GM19025 (cell line): ENCODE measurements around the gene KPNA6.

Source experiments
- ATAC-seq: cut with Tn5 transposase; IDR thresholded peaks from one replicate; pipeline ENCODE4 v1.9.1; 2021; ENCODE audit warnings: mild to moderate bottlenecking, low read depth, moderate library complexity; ENCODE audit not compliant: unreplicated experiment

Gene KPNA6

DNA sequence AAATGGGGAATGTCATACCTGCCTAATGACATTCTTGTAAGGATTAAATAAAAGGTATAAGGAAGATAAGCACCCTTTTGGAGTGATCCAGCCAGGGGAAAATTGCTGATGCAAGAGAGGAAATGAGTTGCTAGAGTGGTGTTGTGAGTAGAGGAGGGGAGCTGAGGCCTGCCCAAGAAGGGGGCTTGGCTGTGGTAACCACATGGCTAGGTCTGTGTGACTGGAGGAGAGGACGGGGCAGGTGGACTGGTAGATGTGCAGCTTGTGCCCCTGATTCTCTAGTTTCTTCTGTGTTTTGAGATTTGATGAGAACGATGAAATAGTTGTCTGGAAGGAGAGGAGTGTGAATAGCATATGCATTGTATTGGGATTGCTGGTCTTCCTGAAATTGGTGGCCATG lies 78.2 kb downstream of the KPNA6 start:
- ATAC-seq: no peak

GRCh38 chr1:32186491-32186890 lies 78.6 kb downstream of the KPNA6 start:
- no peak for ATAC-seq

- ATAC-seq: no peak
Measured at GRCh38 chr1:32187850-32188249, 80.0 kb downstream of the KPNA6 start.

- no peak for ATAC-seq
Measured at GRCh38 chr1:32192220-32192948, 84.5 kb downstream of the KPNA6 start.

GRCh38 chr1:32194984-32195383 lies 87.1 kb downstream of the KPNA6 start:
- no peak for ATAC-seq

GRCh38 chr1:32195531-32195930 lies 87.7 kb downstream of the KPNA6 start:
- no peak for ATAC-seq

- no peak for ATAC-seq
Measured at GRCh38 chr1:32195972-32196823, 88.3 kb downstream of the KPNA6 start.

GRCh38 chr1:32197074-32197473 lies 89.2 kb downstream of the KPNA6 start:
- ATAC-seq: no peak

- no peak for ATAC-seq
Measured at GRCh38 chr1:32197837-32198236, 90.0 kb downstream of the KPNA6 start.

- ATAC-seq: no peak
Measured at GRCh38 chr1:32198237-32199042, 90.6 kb downstream of the KPNA6 start.

DNA sequence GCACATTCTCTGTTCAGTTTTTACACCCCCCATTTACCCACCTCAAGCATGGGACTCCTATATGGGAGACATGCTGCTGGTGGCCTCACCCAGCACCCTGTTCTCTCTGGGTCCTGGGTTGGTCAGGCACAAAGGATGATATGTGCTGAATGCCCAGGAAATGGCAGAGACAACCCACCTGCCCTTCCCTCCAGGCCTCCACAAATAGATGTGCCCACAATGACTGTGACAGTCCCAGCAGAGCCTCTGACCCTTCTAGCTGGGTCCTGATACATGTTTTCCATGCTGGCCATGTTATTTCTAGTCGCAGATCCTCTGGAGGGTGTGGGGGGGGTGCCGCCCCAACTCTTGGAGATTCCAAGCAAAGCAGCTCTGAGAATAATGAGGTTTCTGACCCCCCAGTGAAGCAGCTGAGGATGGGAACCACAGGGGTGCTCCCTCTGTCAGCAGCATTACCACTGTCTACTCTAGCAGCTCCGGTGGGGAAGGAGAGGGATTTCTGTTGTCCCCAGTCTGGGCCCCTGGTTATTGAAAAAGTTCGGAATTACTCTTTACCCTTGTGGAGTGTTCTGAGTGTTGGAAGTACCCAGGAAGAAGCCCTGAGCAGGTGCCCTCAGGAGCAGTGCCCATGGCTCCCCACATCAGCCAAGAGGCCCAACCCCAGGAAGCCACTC lies 91.3 kb downstream of the KPNA6 start:
- ATAC-seq: no peak

DNA sequence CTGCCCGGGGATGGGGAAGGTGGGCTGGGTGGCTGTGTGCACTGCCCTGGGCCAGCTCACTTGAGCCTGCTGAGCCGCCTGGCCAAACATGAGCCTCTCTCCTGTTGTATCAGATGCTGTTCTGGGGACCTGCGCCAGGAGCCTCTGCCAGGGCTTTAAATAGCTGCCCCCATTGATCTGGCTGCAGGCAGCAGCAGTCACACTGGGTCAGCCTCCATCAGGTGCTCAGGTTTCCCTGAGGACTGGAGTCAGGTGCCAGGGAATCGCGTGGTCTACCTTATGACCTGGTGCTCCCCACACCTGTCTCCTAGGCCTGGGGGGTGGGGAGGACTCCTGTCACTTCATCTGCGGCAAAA lies 91.8 kb downstream of the KPNA6 start:
- no peak for ATAC-seq

GRCh38 chr1:32200226-32201010 lies 92.6 kb downstream of the KPNA6 start, which contains the start of gene CCDC28B:
CCDC28B (plus strand) TSS chr1:32200595; CDS start chr1:32201936, 1,341 bp downstream.
- no peak for ATAC-seq

DNA sequence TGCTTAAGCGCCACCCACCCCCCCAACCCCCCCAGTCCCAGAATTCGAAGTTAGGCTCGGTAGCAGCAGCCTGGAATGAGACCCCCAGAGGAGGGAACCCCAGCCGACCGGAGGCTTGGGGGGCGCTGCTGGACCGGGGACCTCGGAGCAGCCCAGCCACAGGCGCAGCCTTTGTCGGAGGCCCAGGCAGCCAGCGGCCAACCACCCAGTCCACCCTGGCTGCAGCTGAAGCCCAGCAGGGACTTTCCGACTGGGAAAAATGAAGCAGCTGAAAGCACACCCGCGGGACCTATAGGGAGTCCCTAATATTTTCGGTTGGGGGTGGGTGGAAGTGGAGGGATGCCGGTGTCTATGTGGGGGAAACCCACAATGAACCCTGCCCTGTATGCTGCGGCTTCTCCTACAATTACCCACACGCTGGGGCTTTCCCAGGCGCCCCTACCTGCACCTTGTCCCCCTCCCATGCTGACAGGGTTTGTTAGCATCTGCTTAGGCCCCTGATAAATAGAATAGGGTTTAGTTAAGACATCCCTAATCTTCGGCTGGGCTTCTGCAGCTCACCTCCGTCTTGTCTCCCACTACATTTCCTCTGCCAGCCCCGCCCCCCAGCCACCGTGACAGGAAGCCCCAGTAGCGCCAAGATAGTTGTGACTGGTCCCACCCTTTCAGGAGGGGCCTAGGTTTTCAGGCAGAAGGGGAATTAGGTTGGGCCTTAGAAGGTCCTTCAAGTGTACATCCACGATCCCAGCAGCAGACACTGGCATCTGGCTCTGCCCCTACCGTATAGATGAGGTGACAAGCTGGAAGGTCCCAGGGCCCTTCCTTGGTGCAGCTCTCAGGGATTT lies 93.4 kb downstream of the KPNA6 start:
- no peak for ATAC-seq

GRCh38 chr1:32204943-32205361 lies 97.1 kb downstream of the KPNA6 start:
- no peak for ATAC-seq

GRCh38 chr1:32205401-32206370 lies 97.8 kb downstream of the KPNA6 start, which contains the start of gene IQCC:
IQCC (plus strand) TSS chr1:32205671; CDS start chr1:32205682, 11 bp downstream.
- peak; percentile 38 for ATAC-seq

DNA sequence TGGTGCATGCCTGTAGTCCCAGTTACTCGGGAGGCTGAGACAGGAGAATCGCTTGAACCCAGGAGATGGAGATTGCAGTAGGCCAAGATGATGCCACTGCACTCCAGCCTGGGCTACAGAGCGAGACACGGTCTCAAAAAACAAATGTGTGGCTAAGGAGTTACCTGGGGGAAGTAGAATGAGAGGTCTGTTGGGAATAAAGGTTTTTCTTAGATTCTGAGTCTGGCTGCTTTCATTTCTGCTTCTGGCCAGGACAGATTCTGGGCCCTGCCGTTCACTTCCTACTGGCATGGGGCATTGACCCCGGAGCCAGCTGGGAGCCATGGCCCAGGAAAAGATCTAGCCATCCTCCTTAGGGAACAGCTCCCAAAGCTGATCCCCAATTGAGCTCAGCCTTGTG lies 100.6 kb downstream of the KPNA6 start:
- no peak for ATAC-seq
